Astrocyte (in vitro differentiated cells and primary cell): Measurements from ENCODE around the gene MED1. TPM values are rescaled to one million over a fixed set of nuclear protein-coding genes. Genes with fewer than 3 reads are reported as not detected.

Experiments used
- DNase-seq: peaks from one replicate; pipeline ENCODE4 v3.0.0-alpha.2; 2010; ENCODE audit warnings: low read depth
- FAIRE-seq: peaks from 2 replicates; lab custom pipeline; 2011; peaks lifted over from hg19 to GRCh38; lab: Jason Lieb, UNC
- H2AFZ ChIP-seq: 2 replicates; pipeline ENCODE4 v1.6.0; 2012; ENCODE audit warnings: low read depth, low read length, inconsistent platforms
- H3K27ac ChIP-seq: 2 replicates; pipeline ENCODE4 v1.5.1; 2011; ENCODE audit warnings: low read depth, low read length, inconsistent platforms
- H3K27me3 ChIP-seq: 2 replicates; pipeline ENCODE4 v1.6.0; 2011; ENCODE audit warnings: low read length, inconsistent platforms; ENCODE audit not compliant: insufficient read depth
- H3K36me3 ChIP-seq: 2 replicates; pipeline ENCODE4 v1.5.1; 2011; ENCODE audit warnings: low read length, inconsistent platforms; ENCODE audit not compliant: insufficient read depth
- H3K4me1 ChIP-seq: 2 replicates; pipeline ENCODE4 v1.5.1; 2011; ENCODE audit warnings: low read length, inconsistent platforms; ENCODE audit not compliant: insufficient read depth
- H3K4me2 ChIP-seq: 2 replicates; pipeline ENCODE4 v1.6.0; 2012; ENCODE audit warnings: low read length, inconsistent platforms
- H3K4me3 ChIP-seq: 2 replicates; pipeline ENCODE4 v1.5.1; 2011; ENCODE audit warnings: low read depth, mild to moderate bottlenecking, low read length, inconsistent platforms; ENCODE audit not compliant: insufficient read depth
- H3K79me2 ChIP-seq: 2 replicates; pipeline ENCODE4 v1.6.0; 2012; ENCODE audit warnings: mild to moderate bottlenecking, low read length, inconsistent platforms; ENCODE audit not compliant: insufficient read depth
- H3K9ac ChIP-seq: 2 replicates; pipeline ENCODE4 v1.6.0; 2012; ENCODE audit warnings: mild to moderate bottlenecking, low read length, inconsistent platforms
- H3K9me3 ChIP-seq: 2 replicates; pipeline ENCODE4 v1.5.1; 2012; ENCODE audit warnings: low read depth, mild to moderate bottlenecking, low read length, inconsistent platforms; ENCODE audit not compliant: insufficient read depth
- H4K20me1 ChIP-seq: 2 replicates; pipeline ENCODE4 v1.6.0; 2012; ENCODE audit warnings: low read length, inconsistent platforms; ENCODE audit not compliant: insufficient read depth
- H3K27ac Mint-ChIP-seq: one replicate; pipeline ENCODE4 v1.8.0; 2021; ENCODE audit warnings: mild to moderate bottlenecking, mixed read lengths; ENCODE audit not compliant: unreplicated experiment
- H3K27me3 Mint-ChIP-seq: one replicate; pipeline ENCODE4 v1.8.0; 2021; ENCODE audit warnings: low read depth, mixed read lengths; ENCODE audit not compliant: unreplicated experiment
- H3K36me3 Mint-ChIP-seq: one replicate; pipeline ENCODE4 v1.8.0; 2021; ENCODE audit warnings: low read depth, mixed read lengths; ENCODE audit not compliant: unreplicated experiment
- H3K4me1 Mint-ChIP-seq: one replicate; pipeline ENCODE4 v1.8.0; 2021; ENCODE audit warnings: low read depth, mixed read lengths; ENCODE audit not compliant: unreplicated experiment
- H3K4me3 Mint-ChIP-seq: one replicate; pipeline ENCODE4 v1.8.0; 2021; ENCODE audit warnings: mild to moderate bottlenecking, moderate library complexity, mixed read lengths; ENCODE audit not compliant: unreplicated experiment
- H3K9me3 Mint-ChIP-seq: one replicate; pipeline ENCODE4 v1.8.0; 2021; ENCODE audit warnings: mild to moderate bottlenecking, mixed read lengths; ENCODE audit not compliant: unreplicated experiment
- CTCF ChIP-seq: IDR thresholded peaks from 2 replicates; pipeline ENCODE4 v1.5.1; 2011; ENCODE audit warnings: low read depth, mild to moderate bottlenecking, inconsistent platforms, low read length, moderate library complexity; ENCODE audit not compliant: insufficient read depth
- EZH2 ChIP-seq: IDR thresholded peaks from 2 replicates; pipeline ENCODE4 v1.6.1; 2012; ENCODE audit warnings: mild to moderate bottlenecking, low read length, inconsistent platforms; ENCODE audit not compliant: insufficient read depth
- total RNA-seq: library from RNA; stranded (reverse); gene quantifications from 2 replicates; pipeline ENCODE4 v1.2.1, GENCODE V29; 2021

The MED1 gene
- total RNA-seq, 1 donor from 2014 or later: 46.6 TPM

DNA sequence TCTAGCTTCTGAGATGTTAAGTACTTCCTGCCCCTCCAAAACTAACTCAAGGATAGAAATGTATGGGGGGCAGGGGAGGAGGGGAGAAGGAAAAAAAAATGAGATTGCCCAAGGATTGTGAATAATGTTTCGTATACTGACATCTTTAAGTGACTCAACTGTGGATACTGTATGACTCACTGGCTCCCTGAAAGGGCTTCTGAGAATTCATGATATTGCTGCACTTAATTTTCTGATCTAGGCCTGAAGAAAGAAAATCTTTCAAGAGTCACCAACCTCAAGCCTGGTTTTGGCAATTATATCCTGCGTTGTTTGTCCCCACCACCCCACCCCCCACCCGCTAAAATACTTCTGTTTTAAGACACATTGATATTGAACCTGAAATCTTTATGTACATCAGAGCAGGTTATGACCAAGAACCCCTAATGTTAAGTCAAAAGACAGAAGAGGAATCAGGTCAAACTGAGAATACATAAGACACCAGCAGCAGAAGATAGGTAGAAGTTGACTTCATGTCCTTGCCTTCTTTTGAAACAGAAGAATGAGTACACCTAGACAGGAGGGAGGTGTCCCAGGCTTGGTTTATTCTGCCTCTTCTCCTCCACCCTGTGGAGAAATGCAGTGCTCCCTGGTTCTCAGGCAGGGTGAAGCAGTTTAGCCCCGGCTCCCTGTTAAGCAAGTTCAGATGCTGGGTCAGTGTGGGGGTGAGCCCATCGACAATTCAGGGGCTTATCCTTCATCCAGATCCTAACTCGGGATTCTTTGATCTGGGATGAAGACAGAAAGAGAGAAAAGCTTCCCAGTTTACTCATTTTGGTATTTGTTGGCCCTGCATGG lies 46.3 kb downstream of the MED1 start:
- FAIRE-seq: peak; percentile 29
- TF ChIP-seq EZH2 (no peak), CTCF (no peak)
- Histone ChIP-seq H3K4me2 (peak overlapping the region; percentile 74), H3K4me3 (no peak overlapping the region), H3K9me3 (no peaks in the 10 kb centered on the region), H3K36me3 (peaks cover 34% of the 10 kb centered on the region), H3K27ac (peak overlapping the region; percentile 75), H3K9ac (peak overlapping the region; percentile 73), H3K79me2 (peaks cover 14% of the 10 kb centered on the region), H3K4me1 (peaks cover 28% of the 10 kb centered on the region), H2AFZ (no peak overlapping the region), H4K20me1 (peaks cover 16% of the 10 kb centered on the region), H3K27me3 (no peaks in the 10 kb centered on the region)
- peaks cover 23% of the 10 kb centered on the region for H3K36me3 Mint-ChIP-seq
- peaks cover 22% of the 10 kb centered on the region for H3K4me1 Mint-ChIP-seq
- peak overlapping the region; percentile 74 for H3K4me3 Mint-ChIP-seq
- peak; percentile 83 for DNase-seq
- no peaks in the 10 kb centered on the region for H3K9me3 Mint-ChIP-seq
- H3K27ac Mint-ChIP-seq: peak overlapping the region; percentile 83
- no peaks in the 10 kb centered on the region for H3K27me3 Mint-ChIP-seq

- Mint-ChIP-seq H3K4me3 (peak overlapping the region; percentile 68), H3K4me1 (peaks cover 21% of the 10 kb centered on the region), H3K27ac (no peak overlapping the region), H3K36me3 (peaks cover 6% of the 10 kb centered on the region), H3K27me3 (no peaks in the 10 kb centered on the region), H3K9me3 (no peaks in the 10 kb centered on the region)
- no peak for TF ChIP-seq EZH2
- no peak for TF ChIP-seq CTCF
- Histone ChIP-seq H3K36me3 (peaks cover 17% of the 10 kb centered on the region), H3K27me3 (no peaks in the 10 kb centered on the region), H3K9me3 (no peaks in the 10 kb centered on the region), H3K4me3 (peak overlapping the region; percentile 63), H3K4me2 (peak overlapping the region; percentile 84), H3K79me2 (peaks cover 29% of the 10 kb centered on the region), H4K20me1 (peaks cover 10% of the 10 kb centered on the region), H3K4me1 (peaks cover 28% of the 10 kb centered on the region), H2AFZ (no peak overlapping the region), H3K9ac (no peak overlapping the region), H3K27ac (no peak overlapping the region)
- FAIRE-seq (no peak), DNase-seq (no peak)
Measured at GRCh38 chr17:39402890-39403605, 48.0 kb downstream of the MED1 start.
